ENCODE measurements around the gene F2RL3. TPM values are rescaled to one million over a fixed set of nuclear protein-coding genes. Genes with fewer than 3 reads are reported as not detected.

Gene F2RL3
- total and polyA plus RNA-seq, 9 of the 15 experiments (the other 6 are each of a cell fraction or from before 2014, with no cell fraction given), result 1.4 to 27.6 (median 11.9) TPM

- peak; percentile 32 for TF ChIP-seq CXXC5 (CRISPR knock-in tag; IDR thresholded peaks at IDR 0.05)
- TF ChIP-seq CEBPG (CRISPR knock-in tag; IDR thresholded peaks at IDR 0.05), result peak; percentile 89
- TF ChIP-seq CEBPG (tag; conservative IDR thresholded peaks at IDR 0.05 in 1 of 2, IDR thresholded peaks at IDR 0.05 in 1 of 2), result peak in 1 of 2 experiments; percentile 91; a peak in 3 of 4 replicates
- no peak for TF ChIP-seq PHF21A (IDR thresholded peaks at IDR 0.05; ENCODE audit: borderline replicate concordance, low read depth)
- peak; percentile 42; the same call in 1 of the 2 replicates for TF ChIP-seq JUND (IDR thresholded peaks at IDR 0.05; ENCODE audit: borderline replicate concordance, low read depth, low read length)
- TF ChIP-seq JUND (tag; IDR thresholded peaks at IDR 0.05; ENCODE audit: borderline replicate concordance, low read depth, low read length), result no peak
- TF ChIP-seq ATF3 (IDR thresholded peaks at IDR 0.05), result peak; percentile 95
- no peak for TF ChIP-seq ATF3 (CRISPR knock-in tag; conservative IDR thresholded peaks at IDR 0.05)
- no peak for TF ChIP-seq NR2C1 (IDR thresholded peaks at IDR 0.05)
- TF ChIP-seq NR2C1 (tag; IDR thresholded peaks at IDR 0.05), result peak; percentile 19; the same call in 1 of the 2 replicates
- no peak for TF ChIP-seq ZFP91 (CRISPR knock-in tag; IDR thresholded peaks at IDR 0.05)
- peak; percentile 71; the same call in 1 of the 2 replicates for TF ChIP-seq ZNF592 (IDR thresholded peaks at IDR 0.05)
- peak; percentile 60 for TF ChIP-seq ZNF175 (CRISPR knock-in tag; IDR thresholded peaks at IDR 0.05; ENCODE audit: low read depth)
- TF ChIP-seq, protein P1, sequence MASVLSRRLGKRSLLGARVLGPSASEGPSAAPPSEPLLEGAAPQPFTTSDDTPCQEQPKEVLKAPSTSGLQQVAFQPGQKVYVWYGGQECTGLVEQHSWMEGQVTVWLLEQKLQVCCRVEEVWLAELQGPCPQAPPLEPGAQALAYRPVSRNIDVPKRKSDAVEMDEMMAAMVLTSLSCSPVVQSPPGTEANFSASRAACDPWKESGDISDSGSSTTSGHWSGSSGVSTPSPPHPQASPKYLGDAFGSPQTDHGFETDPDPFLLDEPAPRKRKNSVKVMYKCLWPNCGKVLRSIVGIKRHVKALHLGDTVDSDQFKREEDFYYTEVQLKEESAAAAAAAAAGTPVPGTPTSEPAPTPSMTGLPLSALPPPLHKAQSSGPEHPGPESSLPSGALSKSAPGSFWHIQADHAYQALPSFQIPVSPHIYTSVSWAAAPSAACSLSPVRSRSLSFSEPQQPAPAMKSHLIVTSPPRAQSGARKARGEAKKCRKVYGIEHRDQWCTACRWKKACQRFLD (CRISPR knock-in tag; IDR thresholded peaks at IDR 0.05), result peak; percentile 38; the same call in 1 of the 2 replicates
- TF ChIP-seq XRCC3 (IDR thresholded peaks at IDR 0.05), result no peak
- TF ChIP-seq NFXL1 (CRISPR knock-in tag; IDR thresholded peaks at IDR 0.05), result no peak
- no peak for TF ChIP-seq RB1 (IDR thresholded peaks at IDR 0.05; ENCODE audit: low read depth)
- 0 out of 2 replicates have a peak, but pooled peaks have one; percentile 51 for TF ChIP-seq SMAD4 (CRISPR knock-in tag; conservative IDR thresholded peaks at IDR 0.05)
- peak; percentile 85 for TF ChIP-seq ZNF384 (IDR thresholded peaks at IDR 0.05; ENCODE audit: low read depth, low read length)
Observed at GRCh38 chr19:16886305-16886880, 2.4 kb upstream of the F2RL3 start (continued).
